HUES6 (cell line): Measurements from ENCODE around the gene POLE.

Experiments
- H3K27ac ChIP-seq: 2 replicates; pipeline ENCODE4 v1.7.0; 2013; ENCODE audit warnings: low read depth, mild to moderate bottlenecking, low read length, inconsistent platforms
- H3K27me3 ChIP-seq: 2 replicates; pipeline ENCODE4 v1.6.1; 2013; ENCODE audit warnings: low read length; ENCODE audit not compliant: control insufficient read depth, insufficient read depth
- H3K36me3 ChIP-seq: 2 replicates; pipeline ENCODE4 v1.6.1; 2013; ENCODE audit warnings: low read length; ENCODE audit not compliant: control insufficient read depth, insufficient read depth
- H3K4me1 ChIP-seq: 2 replicates; pipeline ENCODE4 v1.6.1; 2013; ENCODE audit warnings: low read length; ENCODE audit not compliant: control insufficient read depth, insufficient read depth
- H3K4me3 ChIP-seq: 2 replicates; pipeline ENCODE4 v1.5.1; 2013; ENCODE audit warnings: low read depth, low read length
- H3K9ac ChIP-seq: one replicate; pipeline ENCODE4 v1.6.1; 2013; ENCODE audit warnings: mild to moderate bottlenecking, low read length
- H3K9me3 ChIP-seq: 2 replicates; pipeline ENCODE4 v1.6.1; 2013; ENCODE audit warnings: low read depth, low read length; ENCODE audit not compliant: control insufficient read depth, insufficient read depth

POLE gene

GRCh38 chr12:132727091-132727794 is 40.1 kb upstream of the POLE start:
- H3K36me3 ChIP-seq = peaks cover 95% of the 10 kb centered on the region
- H3K4me3 ChIP-seq = no peak overlapping the region
- H3K4me1 ChIP-seq = no peaks in the 10 kb centered on the region
- H3K27me3 ChIP-seq = no peaks in the 10 kb centered on the region
- no peak overlapping the region for H3K9ac ChIP-seq
- H3K27ac ChIP-seq = no peak overlapping the region
- peaks cover 9% of the 10 kb centered on the region for H3K9me3 ChIP-seq

- no peak overlapping the region for H3K9ac ChIP-seq
- H3K36me3 ChIP-seq = peaks cover 92% of the 10 kb centered on the region
- H3K27me3 ChIP-seq = no peaks in the 10 kb centered on the region
- H3K27ac ChIP-seq = no peak overlapping the region
- H3K4me3 ChIP-seq = no peak overlapping the region
- H3K4me1 ChIP-seq = no peaks in the 10 kb centered on the region
- peaks cover 9% of the 10 kb centered on the region for H3K9me3 ChIP-seq
Observed at GRCh38 chr12:132726386-132726785, 39.2 kb upstream of the POLE start.

GRCh38 chr12:132724506-132725241 is 37.5 kb upstream of the POLE start:
- H3K27ac ChIP-seq = no peak overlapping the region
- peaks cover 90% of the 10 kb centered on the region for H3K36me3 ChIP-seq
- no peak overlapping the region for H3K4me3 ChIP-seq
- H3K9ac ChIP-seq = no peak overlapping the region
- H3K9me3 ChIP-seq = peaks cover 2% of the 10 kb centered on the region
- H3K4me1 ChIP-seq = no peaks in the 10 kb centered on the region
- no peaks in the 10 kb centered on the region for H3K27me3 ChIP-seq

GRCh38 chr12:132723764-132724140 is 36.6 kb upstream of the POLE start:
- Histone ChIP-seq H3K9me3 (no peaks in the 10 kb centered on the region), H3K27ac (no peak overlapping the region), H3K4me1 (no peaks in the 10 kb centered on the region), H3K27me3 (no peaks in the 10 kb centered on the region), H3K9ac (no peak overlapping the region), H3K36me3 (peaks cover 93% of the 10 kb centered on the region), H3K4me3 (no peak overlapping the region)

- Histone ChIP-seq H3K4me3 (no peak overlapping the region), H3K36me3 (peaks cover 91% of the 10 kb centered on the region), H3K27me3 (no peaks in the 10 kb centered on the region), H3K4me1 (no peaks in the 10 kb centered on the region), H3K9ac (no peak overlapping the region), H3K27ac (no peak overlapping the region), H3K9me3 (no peaks in the 10 kb centered on the region)
Observed at GRCh38 chr12:132723015-132723763, 36.0 kb upstream of the POLE start.

- H3K27ac ChIP-seq = no peak overlapping the region
- no peak overlapping the region for H3K9ac ChIP-seq
- H3K4me1 ChIP-seq = no peaks in the 10 kb centered on the region
- H3K4me3 ChIP-seq = no peak overlapping the region
- peaks cover 87% of the 10 kb centered on the region for H3K36me3 ChIP-seq
- H3K27me3 ChIP-seq = no peaks in the 10 kb centered on the region
- H3K9me3 ChIP-seq = no peaks in the 10 kb centered on the region
Observed at GRCh38 chr12:132720606-132721345, 33.6 kb upstream of the POLE start.

- Histone ChIP-seq H3K27ac (no peak overlapping the region), H3K36me3 (peaks cover 83% of the 10 kb centered on the region), H3K27me3 (no peaks in the 10 kb centered on the region), H3K9me3 (no peaks in the 10 kb centered on the region), H3K9ac (no peak overlapping the region), H3K4me1 (no peaks in the 10 kb centered on the region), H3K4me3 (no peak overlapping the region)
Observed at GRCh38 chr12:132719954-132720324, 32.8 kb upstream of the POLE start.

GRCh38 chr12:132719141-132719953 is 32.2 kb upstream of the POLE start:
- no peaks in the 10 kb centered on the region for H3K4me1 ChIP-seq
- no peak overlapping the region for H3K4me3 ChIP-seq
- no peak overlapping the region for H3K27ac ChIP-seq
- no peaks in the 10 kb centered on the region for H3K9me3 ChIP-seq
- no peak overlapping the region for H3K9ac ChIP-seq
- H3K36me3 ChIP-seq = peaks cover 83% of the 10 kb centered on the region
- H3K27me3 ChIP-seq = no peaks in the 10 kb centered on the region

GRCh38 chr12:132718644-132719043 is 31.5 kb upstream of the POLE start:
- no peaks in the 10 kb centered on the region for H3K27me3 ChIP-seq
- H3K9ac ChIP-seq = no peak overlapping the region
- no peaks in the 10 kb centered on the region for H3K4me1 ChIP-seq
- H3K36me3 ChIP-seq = peaks cover 80% of the 10 kb centered on the region
- no peak overlapping the region for H3K4me3 ChIP-seq
- H3K9me3 ChIP-seq = no peaks in the 10 kb centered on the region
- H3K27ac ChIP-seq = no peak overlapping the region
